Esophagus muscularis mucosa (tissue), 4 donors: ENCODE results near the gene PTH2R. TPM values are rescaled to one million over a fixed set of nuclear protein-coding genes. Genes with fewer than 3 reads are reported as not detected.

ENCODE experiments used
- DNase-seq: peaks from one replicate; pipeline ENCODE4 v3.0.0-alpha.2; 2017; ENCODE audit errors: extremely low spot score
- H3K27ac ChIP-seq, 4 donors: fragments of 200-600 bp; sonication (generic); replicated peaks in 1 of 4; 1 replicate in 3 of 4; 2 replicates in 1 of 4; pipeline ENCODE4 v1.5.1; 2016 to 2019; ENCODE audit warnings: mild to moderate bottlenecking in 1 of 4
- H3K27me3 ChIP-seq, 4 donors: fragments of 200-600 bp; sonication (generic); one replicate each; pipeline versions ENCODE4 v1.5.1 to v1.6.0; 2016 to 2019
- H3K36me3 ChIP-seq, 4 donors: fragments of 200-600 bp; sonication (generic); one replicate each; pipeline ENCODE4 v1.5.1; 2016 to 2019
- H3K4me1 ChIP-seq, 4 donors: fragments of 200-600 bp; sonication (generic); one replicate each; pipeline ENCODE4 v1.5.1; 2016 to 2019
- H3K4me3 ChIP-seq, 4 donors: fragments of 200-600 bp; sonication (generic); 1 replicate in 2 of 4; 2 replicates in 2 of 4; pipeline ENCODE4 v1.5.1; 2016 to 2019; ENCODE audit warnings: mild to moderate bottlenecking in 4 of 4, moderate library complexity in 1 of 4
- H3K9me3 ChIP-seq, 4 donors: fragments of 200-600 bp; sonication (generic); 1 replicate in 3 of 4; 2 replicates in 1 of 4; pipeline ENCODE4 v1.5.1; 2016 to 2019
- EP300 ChIP-seq: sonication (generic); formaldehyde crosslinking; IDR thresholded peaks from one replicate; pipeline ENCODE4 v1.6.1; 2017; ENCODE audit warnings: antibody characterized with exemption
- POLR2A ChIP-seq: fragments of 450-650 bp; IDR thresholded peaks from one replicate; pipeline ENCODE4 v1.6.1; 2017; ENCODE audit warnings: antibody characterized with exemption, moderate library complexity, mild to moderate bottlenecking, low read depth
- POLR2AphosphoS5 ChIP-seq, 2 donors: sonication (generic); formaldehyde crosslinking; IDR thresholded peaks; one replicate each; pipeline ENCODE4 v1.6.1; 2017; ENCODE audit warnings: antibody characterized with exemption in 2 of 2
- WGBS: methylation state at CpG from one replicate; pipeline ENCODE4 v1.1.5; 2018; 5-methylcytosine and 5-hydroxymethylcytosine counted together
- intact Hi-C: fragments of 100-400 bp; cut with DNase I; formaldehyde crosslinking; loops from one replicate; pipeline ENCODE4 v1.15.1; 2023
- total RNA-seq, 4 donors: library from RNA; depleted of rRNA; stranded (reverse); fragments of >200 nt; gene quantifications; one replicate each; pipeline versions ENCODE4 v1.1.0 to v1.2.1, GENCODE V29; 2016
- TF ChIP-seq, protein P1 (sequence below), 3 experiments: fragments of 200-600 bp in 2 of 3; fragments of 450-650 bp in 1 of 3; sonication (generic) in 2 of 3; IDR thresholded peaks; one replicate each; pipeline ENCODE4 v1.5.1; 2017 to 2019; ENCODE audit warnings: antibody characterized with exemption in 3 of 3, mild to moderate bottlenecking in 2 of 3, moderate library complexity in 1 of 3

The PTH2R gene
- total RNA-seq, 4 donors from 2014 or later = 0.17 TPM; not detected in 3

DNA sequence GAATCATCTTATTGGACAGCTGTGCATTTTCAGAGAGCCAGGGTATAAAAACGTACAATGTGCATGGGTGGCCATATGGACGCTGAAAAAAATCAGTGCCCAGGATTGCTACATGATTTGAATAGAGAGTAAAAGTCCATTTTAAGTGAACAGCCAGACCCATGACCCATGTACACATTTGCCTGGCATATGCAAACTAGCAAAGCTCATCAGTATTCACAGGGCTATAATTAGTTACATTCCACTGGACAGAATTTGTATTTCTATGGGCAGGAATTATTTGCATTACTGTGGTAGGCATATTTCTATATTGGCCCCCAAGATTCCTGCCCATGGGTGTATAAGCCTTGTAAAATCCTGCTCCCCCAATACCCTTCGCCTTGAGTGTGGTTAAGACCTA lies 78.8 kb downstream of the PTH2R start:
- H3K27me3 ChIP-seq = no peaks in the 10 kb centered on the region
- no peak overlapping the region for H3K4me3 ChIP-seq
- 79% methylated on average over 3 of the region's 3 CpGs for WGBS
- H3K4me1 ChIP-seq = no peaks in the 10 kb centered on the region
- intact Hi-C loops = no loop called here
- peaks cover 0 to 7% (median 0%) of the 10 kb centered on the region in 4 donors for H3K9me3 ChIP-seq
- DNase-seq = no peak
- H3K27ac ChIP-seq = no peak overlapping the region
- H3K36me3 ChIP-seq = no peaks in the 10 kb centered on the region
- TF ChIP-seq, protein P1, sequence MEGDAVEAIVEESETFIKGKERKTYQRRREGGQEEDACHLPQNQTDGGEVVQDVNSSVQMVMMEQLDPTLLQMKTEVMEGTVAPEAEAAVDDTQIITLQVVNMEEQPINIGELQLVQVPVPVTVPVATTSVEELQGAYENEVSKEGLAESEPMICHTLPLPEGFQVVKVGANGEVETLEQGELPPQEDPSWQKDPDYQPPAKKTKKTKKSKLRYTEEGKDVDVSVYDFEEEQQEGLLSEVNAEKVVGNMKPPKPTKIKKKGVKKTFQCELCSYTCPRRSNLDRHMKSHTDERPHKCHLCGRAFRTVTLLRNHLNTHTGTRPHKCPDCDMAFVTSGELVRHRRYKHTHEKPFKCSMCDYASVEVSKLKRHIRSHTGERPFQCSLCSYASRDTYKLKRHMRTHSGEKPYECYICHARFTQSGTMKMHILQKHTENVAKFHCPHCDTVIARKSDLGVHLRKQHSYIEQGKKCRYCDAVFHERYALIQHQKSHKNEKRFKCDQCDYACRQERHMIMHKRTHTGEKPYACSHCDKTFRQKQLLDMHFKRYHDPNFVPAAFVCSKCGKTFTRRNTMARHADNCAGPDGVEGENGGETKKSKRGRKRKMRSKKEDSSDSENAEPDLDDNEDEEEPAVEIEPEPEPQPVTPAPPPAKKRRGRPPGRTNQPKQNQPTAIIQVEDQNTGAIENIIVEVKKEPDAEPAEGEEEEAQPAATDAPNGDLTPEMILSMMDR (IDR thresholded peaks at IDR 0.05) = no peak
- TF ChIP-seq EP300 (no peak), POLR2A (no peak), POLR2AphosphoS5 (IDR thresholded peaks at IDR 0.05) (no peak)

DNA sequence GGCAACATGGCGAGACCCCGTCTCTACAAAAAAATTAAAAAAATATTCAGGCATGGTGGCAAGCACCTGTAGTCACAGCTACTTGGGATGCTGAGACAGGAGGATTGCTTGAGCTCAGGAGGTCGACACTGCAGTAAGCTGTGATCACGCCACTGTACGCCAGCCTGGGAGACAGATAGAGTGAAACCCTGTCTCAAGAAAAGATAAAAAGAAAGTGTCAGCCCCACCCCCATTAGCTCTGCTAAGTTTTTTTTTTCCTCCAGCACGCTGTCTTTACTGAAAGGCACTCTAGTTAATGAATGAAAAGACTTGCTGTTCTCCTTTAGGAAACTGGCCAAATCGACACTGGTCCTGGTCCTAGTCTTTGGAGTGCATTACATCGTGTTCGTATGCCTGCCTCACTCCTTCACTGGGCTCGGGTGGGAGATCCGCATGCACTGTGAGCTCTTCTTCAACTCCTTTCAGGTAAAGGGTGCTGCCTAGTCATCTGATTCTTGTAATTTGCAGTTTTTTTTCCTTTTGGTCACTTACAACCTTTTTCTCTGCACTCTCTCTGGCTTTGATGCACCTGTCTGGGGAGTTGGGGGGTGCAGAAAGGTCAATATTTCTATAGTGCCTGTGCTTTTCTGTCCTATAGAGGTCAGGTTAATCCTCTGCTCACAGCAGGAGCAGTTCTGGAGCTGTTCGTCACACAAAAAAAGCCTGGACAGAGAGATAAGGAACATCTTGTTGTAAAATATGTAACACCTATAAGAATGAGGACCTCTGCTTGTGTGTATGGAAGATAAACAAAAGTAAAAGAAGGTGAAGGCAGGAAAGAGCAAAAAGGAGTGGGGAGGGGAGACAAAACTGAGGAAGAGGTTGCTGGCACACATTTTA lies 82.3 kb downstream of the PTH2R start:
- H3K9me3 ChIP-seq = peaks cover 0 to 7% (median 0%) of the 10 kb centered on the region in 4 donors
- intact Hi-C loops = no loop called here
- H3K4me3 ChIP-seq = no peak overlapping the region
- TF ChIP-seq, protein P1 (IDR thresholded peaks at IDR 0.05) = no peak
- TF ChIP-seq POLR2AphosphoS5 (IDR thresholded peaks at IDR 0.05) = no peak
- no peak for TF ChIP-seq EP300
- no peak for TF ChIP-seq POLR2A
- WGBS = 55% methylated on average over 12 of the region's 12 CpGs
- H3K36me3 ChIP-seq = no peaks in the 10 kb centered on the region
- DNase-seq = no peak
- H3K27me3 ChIP-seq = peaks cover 0 to 4% (median 0%) of the 10 kb centered on the region in 4 donors
- no peaks in the 10 kb centered on the region for H3K4me1 ChIP-seq
- H3K27ac ChIP-seq = no peak overlapping the region

DNA sequence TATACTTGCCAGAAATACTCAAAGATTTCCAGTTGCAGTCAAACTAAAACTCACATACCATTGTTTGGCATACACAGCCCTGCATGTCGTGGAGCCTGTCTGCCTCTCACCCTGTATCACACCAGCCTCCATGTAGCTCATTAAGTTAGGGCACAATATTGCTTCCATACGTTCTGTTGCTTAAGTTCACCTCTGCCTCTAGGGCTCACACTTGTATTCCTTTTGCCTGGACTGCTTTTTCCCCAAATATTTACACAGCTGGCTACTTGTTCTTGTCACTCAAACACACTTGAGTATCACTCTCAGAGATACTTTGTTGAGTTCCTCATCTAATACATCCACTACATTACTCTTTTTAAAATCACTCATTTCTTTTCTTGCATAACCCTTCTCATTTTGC lies 83.1 kb downstream of the PTH2R start:
- WGBS = 22% methylated on average over 2 of the region's 2 CpGs
- no peak for DNase-seq
- TF ChIP-seq POLR2AphosphoS5 (IDR thresholded peaks at IDR 0.05) = no peak
- TF ChIP-seq EP300 = no peak
- no peak for TF ChIP-seq POLR2A
- TF ChIP-seq, protein P1 (IDR thresholded peaks at IDR 0.05) = no peak
- no peaks in the 10 kb centered on the region for H3K4me1 ChIP-seq
- no peak overlapping the region for H3K4me3 ChIP-seq
- peaks cover 0 to 4% (median 0%) of the 10 kb centered on the region in 4 donors for H3K27me3 ChIP-seq
- H3K27ac ChIP-seq = no peak overlapping the region
- intact Hi-C loops = no loop called here
- no peaks in the 10 kb centered on the region for H3K36me3 ChIP-seq
- peaks cover 0 to 7% (median 0%) of the 10 kb centered on the region in 4 donors for H3K9me3 ChIP-seq

DNA sequence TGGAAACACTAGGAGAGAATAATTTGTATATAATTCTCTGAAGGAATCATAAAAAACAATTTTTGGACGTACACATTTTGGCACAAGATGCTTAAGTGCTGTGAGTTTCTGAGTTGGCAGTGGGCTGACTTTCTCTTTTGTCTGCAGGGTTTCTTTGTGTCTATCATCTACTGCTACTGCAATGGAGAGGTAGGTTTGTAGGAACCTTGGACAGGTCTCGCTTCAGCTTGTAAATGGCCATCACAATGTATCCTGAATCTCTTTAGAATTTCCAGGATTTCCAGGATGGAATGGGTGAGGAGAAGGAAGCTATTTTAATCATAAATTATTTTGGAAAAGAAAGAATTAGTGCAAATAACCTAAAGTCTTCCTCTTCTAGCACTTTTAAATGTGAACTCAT lies 83.9 kb downstream of the PTH2R start:
- Histone ChIP-seq H3K27ac (no peak overlapping the region), H3K36me3 (no peaks in the 10 kb centered on the region), H3K9me3 (peaks cover 0 to 7% (median 0%) of the 10 kb centered on the region in 4 donors), H3K4me1 (no peaks in the 10 kb centered on the region), H3K27me3 (peaks cover 0 to 4% (median 0%) of the 10 kb centered on the region in 4 donors), H3K4me3 (no peak overlapping the region)
- intact Hi-C loops = no loop called here
- DNase-seq = no peak
- 61% methylated on average over 2 of the region's 2 CpGs for WGBS
- TF ChIP-seq EP300 = no peak
- TF ChIP-seq, protein P1 (IDR thresholded peaks at IDR 0.05) = no peak
- no peak for TF ChIP-seq POLR2AphosphoS5 (IDR thresholded peaks at IDR 0.05)
- TF ChIP-seq POLR2A = no peak
